ENCODE data around the gene MX1.

The MX1 gene

GRCh38 chr21:41491412-41491811 is 65.4 kb downstream of the MX1 start:
- no peak for DNase-seq (ENCODE audit: low read depth, low spot score)

- no peak for DNase-seq (ENCODE audit: low read depth, low spot score)
Measured at GRCh38 chr21:41494242-41494641, 68.2 kb downstream of the MX1 start.

GRCh38 chr21:41497008-41497407 is 71.0 kb downstream of the MX1 start:
- no peak for DNase-seq (ENCODE audit: low read depth, low spot score)

GRCh38 chr21:41497788-41498187 is 71.7 kb downstream of the MX1 start:
- DNase-seq (ENCODE audit: low read depth, low spot score) = no peak

GRCh38 chr21:41499920-41500319 is 73.9 kb downstream of the MX1 start:
- no peak for DNase-seq (ENCODE audit: low read depth, low spot score)

GRCh38 chr21:41500363-41500762 is 74.3 kb downstream of the MX1 start:
- no peak for DNase-seq (ENCODE audit: low read depth, low spot score)

- DNase-seq (ENCODE audit: low read depth, low spot score) = no peak
Measured at GRCh38 chr21:41500931-41501381, 74.9 kb downstream of the MX1 start.

- no peak for DNase-seq (ENCODE audit: low read depth, low spot score)
Measured at GRCh38 chr21:41501919-41502318, 75.9 kb downstream of the MX1 start.

- DNase-seq (ENCODE audit: low read depth, low spot score) = no peak
Measured at GRCh38 chr21:41503331-41503730, 77.3 kb downstream of the MX1 start.

GRCh38 chr21:41504030-41504429 is 78.0 kb downstream of the MX1 start:
- no peak for DNase-seq (ENCODE audit: low read depth, low spot score)

GRCh38 chr21:41506005-41506594 is 80.1 kb downstream of the MX1 start:
- no peak for DNase-seq (ENCODE audit: low read depth, low spot score)

GRCh38 chr21:41506611-41507520 is 80.8 kb downstream of the MX1 start:
- no peak for DNase-seq (ENCODE audit: low read depth, low spot score)

GRCh38 chr21:41507521-41508414 is 81.7 kb downstream of the MX1 start, which contains the start of gene TMPRSS2:
TSS of gene TMPRSS2 (minus strand) at chr21:41508158. CDS start at chr21:41498133, 10,025 bp downstream.
- no peak for DNase-seq (ENCODE audit: low read depth, low spot score)

- no peak for DNase-seq (ENCODE audit: low read depth, low spot score)
Measured at GRCh38 chr21:41508415-41509144, 82.5 kb downstream of the MX1 start.
